ENCODE measurements around the gene MPP2.

DNA sequence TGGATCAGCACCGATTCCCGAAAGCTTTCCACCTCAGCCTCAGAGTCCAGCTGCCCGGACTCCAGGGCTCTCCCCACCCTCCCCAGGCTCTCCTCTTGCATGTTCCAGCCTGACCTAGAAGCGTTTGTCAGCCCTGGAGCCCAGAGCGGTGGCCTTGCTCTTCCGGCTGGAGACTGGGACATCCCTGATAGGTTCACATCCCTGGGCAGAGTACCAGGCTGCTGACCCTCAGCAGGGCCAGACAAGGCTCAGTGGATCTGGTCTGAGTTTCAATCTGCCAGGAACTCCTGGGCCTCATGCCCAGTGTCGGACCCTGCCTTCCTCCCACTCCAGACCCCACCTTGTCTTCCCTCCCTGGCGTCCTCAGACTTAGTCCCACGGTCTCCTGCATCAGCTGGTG lies 45.4 kb downstream of the MPP2 start:
- TF ChIP-seq, protein P1, sequence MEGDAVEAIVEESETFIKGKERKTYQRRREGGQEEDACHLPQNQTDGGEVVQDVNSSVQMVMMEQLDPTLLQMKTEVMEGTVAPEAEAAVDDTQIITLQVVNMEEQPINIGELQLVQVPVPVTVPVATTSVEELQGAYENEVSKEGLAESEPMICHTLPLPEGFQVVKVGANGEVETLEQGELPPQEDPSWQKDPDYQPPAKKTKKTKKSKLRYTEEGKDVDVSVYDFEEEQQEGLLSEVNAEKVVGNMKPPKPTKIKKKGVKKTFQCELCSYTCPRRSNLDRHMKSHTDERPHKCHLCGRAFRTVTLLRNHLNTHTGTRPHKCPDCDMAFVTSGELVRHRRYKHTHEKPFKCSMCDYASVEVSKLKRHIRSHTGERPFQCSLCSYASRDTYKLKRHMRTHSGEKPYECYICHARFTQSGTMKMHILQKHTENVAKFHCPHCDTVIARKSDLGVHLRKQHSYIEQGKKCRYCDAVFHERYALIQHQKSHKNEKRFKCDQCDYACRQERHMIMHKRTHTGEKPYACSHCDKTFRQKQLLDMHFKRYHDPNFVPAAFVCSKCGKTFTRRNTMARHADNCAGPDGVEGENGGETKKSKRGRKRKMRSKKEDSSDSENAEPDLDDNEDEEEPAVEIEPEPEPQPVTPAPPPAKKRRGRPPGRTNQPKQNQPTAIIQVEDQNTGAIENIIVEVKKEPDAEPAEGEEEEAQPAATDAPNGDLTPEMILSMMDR (IDR thresholded peaks at IDR 0.05) = no peak
- no peak for TF ChIP-seq POLR2A (IDR thresholded peaks at IDR 0.05)

All from body of pancreas (tissue), 4 donors.